HG02763 (cell line): ENCODE data around the gene CDH4.

ENCODE experiments used
- ATAC-seq: cut with Tn5 transposase; IDR thresholded peaks from one replicate; pipeline ENCODE4 v1.9.1; 2021; ENCODE audit warnings: mild to moderate bottlenecking, moderate library complexity; ENCODE audit not compliant: unreplicated experiment

CDH4 gene

DNA sequence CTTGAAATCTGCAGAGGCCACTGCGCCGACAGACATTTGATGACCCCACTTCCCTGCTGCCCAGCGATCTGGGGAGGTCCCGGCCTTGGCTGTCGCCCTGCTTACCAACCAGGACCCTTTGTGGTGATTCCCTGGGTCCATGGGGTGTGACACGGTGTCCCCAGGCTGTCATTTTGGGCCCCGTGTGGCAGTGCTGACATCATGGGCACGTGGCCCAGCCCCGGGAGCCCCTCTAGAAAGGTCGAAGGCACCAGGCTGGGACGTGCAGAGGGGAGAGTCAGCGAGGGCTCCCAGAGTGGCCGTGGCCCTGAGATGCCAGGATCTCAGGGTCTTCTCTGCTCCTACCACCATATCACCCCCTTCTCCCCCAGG is 643.6 kb downstream of the CDH4 start:
- no peak for ATAC-seq

- no peak for ATAC-seq
Measured at GRCh38 chr20:61896058-61896961, 644.2 kb downstream of the CDH4 start.

GRCh38 chr20:61897401-61898295 is 645.6 kb downstream of the CDH4 start:
- no peak for ATAC-seq

GRCh38 chr20:61898405-61898804 is 646.3 kb downstream of the CDH4 start:
- ATAC-seq: no peak

DNA sequence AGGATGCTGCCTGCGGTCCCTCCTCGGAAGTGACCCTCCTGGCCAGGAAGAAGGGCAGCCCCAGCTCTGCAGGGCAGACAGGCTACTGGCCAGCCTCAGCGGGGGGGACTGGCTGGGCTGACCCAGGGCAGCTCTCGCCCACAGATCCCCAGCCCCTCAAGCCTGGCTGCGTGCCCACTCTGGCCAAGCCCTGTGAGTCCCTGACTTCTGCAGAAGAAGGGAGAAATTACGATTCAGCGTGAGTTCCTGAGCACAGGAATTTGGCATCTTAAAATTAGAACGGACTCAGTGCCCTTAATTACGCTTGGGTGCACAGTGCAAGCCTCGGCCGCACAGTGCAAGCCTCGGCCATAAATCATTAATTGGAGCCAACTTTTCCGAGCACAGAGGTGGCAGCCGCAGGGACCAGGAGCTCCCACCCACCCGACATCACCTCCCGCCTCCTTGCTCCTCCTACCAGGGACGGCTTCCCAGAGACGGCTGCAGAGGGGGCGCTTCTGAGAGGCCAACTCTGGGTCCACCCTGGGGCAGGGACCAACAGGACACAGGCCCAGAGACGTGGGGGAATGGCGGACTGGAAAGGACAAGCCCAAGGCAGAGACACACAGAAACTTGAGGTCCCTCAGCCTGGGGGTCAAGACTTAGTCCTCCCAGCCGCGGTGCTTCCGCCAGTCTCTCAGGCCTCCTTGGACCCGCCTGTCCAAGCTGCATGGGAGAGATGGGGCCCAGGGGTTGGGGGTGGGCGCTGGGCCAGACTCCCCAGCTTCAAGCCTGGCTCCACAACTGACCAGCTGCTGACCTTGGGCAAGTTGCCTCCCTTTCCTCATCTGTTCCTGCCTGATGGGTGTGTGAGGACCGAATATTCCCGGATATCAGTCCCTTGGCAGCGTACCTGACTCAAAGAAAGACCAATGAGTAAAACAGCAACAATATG is 648.2 kb downstream of the CDH4 start:
- ATAC-seq: no peak

- no peak for ATAC-seq
Measured at GRCh38 chr20:61900945-61901293, 648.9 kb downstream of the CDH4 start.

DNA sequence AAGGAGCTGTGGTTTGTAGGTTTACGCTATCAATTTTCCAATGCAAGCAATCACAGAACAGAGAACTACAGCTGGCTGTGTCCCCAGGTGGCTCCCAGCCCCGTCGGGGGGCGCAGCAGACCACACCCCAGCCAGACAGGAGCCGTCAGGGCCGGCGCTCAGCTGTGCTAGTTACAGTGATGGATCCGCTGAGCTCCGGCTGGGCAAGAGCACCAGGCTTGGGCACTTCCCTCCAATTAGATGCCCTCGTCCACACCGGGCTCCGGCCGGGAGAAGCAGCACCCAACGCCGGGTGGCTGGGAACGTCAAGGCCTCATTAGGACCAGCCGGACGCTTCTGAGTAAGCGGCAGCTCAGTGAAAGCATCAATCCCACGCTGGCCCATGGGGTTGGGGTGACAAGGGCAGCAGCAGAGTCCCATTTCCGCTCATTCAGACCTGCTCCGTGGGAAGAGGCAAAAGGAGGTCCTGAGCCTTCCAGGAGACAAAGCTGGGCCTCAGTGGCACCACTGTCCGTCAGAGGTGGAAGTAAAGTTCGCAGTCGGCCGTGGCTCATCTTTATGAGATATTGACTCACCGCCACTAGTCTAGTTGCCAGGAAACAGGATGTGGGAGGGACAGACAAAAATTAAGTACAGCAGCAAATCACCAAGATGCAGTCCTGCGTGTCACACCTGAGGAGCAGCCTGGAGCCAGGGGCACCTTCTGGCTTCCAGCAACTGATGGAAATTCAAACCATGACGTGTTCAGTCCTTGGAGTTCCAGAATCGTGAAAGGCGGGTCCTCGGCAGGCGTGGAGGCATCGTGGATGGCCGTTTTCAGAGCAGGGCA is 649.5 kb downstream of the CDH4 start:
- no peak for ATAC-seq

DNA sequence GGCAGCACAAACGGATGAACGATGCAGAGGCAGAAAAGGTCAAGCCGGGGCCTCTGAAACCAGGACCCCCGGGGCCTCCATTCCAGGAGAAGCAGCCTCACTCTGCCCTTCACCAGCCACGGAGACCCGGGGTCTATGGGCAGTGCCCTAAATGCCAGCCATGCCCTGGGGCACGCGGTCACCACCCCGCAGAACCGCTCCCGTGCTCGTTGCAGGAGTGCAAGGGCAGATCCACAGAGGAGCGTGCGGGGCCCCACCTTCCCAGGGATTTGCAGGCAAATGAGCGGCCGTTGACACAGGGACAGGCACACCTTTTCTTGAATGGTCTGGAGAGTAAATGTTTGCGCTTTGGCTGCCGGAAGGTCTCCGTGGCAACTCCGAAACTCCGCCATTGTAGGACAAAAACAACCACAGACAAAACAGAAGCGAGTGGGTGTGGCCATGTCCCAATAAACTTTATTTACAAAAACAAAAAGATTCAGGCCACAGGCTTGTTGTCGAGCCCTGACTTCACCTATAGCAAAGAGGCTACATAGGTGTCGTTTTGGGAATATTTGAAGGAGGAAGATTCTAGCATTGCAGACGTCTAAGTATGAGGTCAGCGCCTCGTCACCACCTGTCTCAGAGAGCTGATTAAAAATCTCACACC is 650.3 kb downstream of the CDH4 start:
- ATAC-seq: no peak

DNA sequence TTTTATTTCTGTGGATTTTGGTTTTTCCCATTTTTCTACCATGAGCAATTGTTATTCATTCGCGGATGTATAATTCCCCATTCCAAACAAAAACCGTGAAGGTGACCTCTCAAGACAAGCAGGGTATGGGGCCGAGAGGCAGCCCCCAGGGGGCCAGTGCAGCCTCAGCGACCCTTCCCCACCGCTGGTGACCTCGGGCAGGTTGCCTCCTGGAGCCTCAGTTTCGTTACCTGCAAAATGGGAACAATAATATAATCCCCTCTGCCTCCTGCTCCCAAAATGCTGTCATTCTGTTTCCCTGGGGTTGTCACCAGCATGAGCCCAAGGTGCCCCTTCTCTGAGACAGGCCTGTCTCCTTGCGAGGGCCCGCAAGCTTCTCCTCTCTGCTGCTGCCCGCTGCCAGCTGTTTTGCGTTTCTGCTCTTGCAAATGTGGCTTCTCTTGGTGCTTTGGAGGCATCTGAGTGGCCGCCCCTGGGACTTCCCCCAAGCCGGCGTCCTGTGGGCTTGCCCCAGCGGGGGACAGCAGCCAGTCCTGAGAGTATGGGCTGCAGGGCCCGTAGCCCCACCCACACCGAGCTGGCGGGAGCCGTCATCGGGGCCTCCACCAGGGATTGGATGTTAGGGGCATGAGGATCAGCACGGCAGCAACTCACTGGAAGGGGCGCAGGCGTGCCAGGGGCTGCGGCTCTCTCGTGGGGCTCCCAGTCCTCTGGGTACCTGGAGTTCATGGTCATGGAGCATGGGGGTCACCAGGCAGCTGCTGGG is 651.7 kb downstream of the CDH4 start:
- no peak for ATAC-seq

GRCh38 chr20:61904456-61904855 is 652.4 kb downstream of the CDH4 start:
- ATAC-seq: no peak

DNA sequence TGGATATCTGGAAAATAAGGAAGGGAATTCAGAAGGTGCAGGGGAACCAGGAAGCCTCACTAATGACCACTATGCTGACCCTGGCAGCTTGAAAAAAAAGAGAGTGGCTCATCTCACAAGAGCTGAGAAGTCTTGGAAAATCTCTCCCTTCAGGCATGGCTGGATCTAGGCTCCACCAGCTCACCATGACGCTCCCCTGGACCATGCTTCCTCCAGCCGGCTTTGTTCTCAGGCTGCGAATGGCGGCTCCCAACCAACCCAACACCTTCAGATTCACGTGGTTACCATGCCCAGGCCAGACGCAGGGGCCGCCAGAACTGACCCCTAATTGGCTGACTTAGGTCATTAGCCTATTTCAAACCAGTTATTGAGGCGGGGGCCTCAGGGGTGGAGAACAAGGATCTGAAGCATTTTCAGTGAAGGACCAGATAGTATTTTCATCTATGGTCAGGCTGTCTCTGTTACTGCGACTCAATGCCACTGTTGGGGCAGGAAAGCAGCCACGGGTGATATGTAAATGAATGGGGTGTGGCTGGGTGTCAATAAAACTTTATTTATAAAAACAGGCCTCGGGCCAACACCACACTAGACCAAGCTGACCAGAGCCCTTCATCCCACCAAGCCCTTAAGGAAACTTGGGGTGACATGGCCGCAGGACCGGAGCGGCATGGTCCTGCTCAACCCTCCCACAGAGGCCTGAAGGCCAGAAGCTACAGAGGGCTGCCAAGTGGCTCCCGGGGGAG is 653.9 kb downstream of the CDH4 start:
- no peak for ATAC-seq

GRCh38 chr20:61907081-61907891 is 655.2 kb downstream of the CDH4 start:
- no peak for ATAC-seq

DNA sequence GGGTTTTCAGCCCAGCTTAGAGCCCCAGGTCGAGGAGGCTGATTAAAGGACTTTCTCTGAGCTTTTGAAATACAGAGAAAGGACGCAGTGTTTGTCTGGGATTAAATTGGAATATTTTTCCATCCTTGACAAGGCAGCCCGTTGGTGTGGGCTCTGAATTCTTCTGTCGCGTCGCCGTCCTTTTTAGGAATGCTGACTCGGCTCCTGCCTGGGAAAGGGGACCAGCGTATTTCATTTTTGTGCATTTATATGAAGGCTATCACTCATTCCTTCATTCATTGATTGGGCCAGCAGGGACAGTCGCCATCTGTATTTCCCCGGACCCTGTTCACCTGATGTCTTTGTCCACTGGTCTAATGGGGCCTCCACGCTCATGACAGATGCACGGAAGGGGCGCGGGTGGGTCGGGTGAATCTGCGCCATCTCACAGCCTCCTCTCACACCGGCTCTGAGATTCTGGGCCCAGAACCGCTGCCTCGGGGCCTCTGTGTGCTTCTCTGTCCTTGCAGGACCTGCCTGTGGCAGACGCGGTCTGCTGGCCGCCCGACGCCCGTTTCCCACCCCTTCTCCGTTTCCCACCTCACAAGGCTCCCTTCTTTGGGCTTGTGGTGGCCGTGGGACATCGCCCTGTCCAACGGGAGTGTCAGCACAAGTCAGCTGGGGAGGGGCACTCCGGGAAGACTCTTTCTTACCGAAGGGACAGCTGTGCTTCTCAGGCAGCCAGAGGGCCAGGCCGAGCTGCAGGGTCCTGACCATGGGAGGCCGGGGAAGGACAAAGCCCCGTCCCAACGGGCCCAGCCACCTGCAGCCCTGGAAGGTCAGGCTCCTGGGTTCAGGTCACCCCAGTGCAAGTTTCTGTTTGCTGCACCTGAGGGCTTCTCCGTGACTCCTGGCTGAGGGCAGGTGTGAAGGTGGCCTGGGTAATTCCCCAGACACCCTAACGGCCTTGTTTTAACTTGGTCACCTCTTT is 656.3 kb downstream of the CDH4 start:
- ATAC-seq: no peak

DNA sequence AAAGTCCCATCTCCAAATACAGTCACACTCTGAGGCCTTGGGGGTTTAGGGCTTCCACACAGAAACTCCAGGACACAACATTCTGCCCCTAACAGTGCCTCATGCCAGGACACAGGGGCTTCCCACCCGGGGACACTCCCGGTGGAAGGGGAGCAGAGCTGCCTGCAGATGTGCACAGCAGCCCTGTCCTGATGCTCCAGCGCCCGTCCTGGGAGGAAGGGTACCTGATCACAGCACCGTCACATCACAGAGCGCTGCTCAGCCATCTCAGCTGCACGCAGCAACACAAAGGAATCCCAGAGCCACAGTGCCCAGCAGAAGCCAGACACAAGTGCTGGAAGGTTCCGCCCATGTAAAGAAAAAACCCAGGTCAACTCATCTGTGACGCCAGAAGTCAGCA is 657.0 kb downstream of the CDH4 start:
- no peak for ATAC-seq

GRCh38 chr20:61909821-61910220 is 657.8 kb downstream of the CDH4 start:
- no peak for ATAC-seq

DNA sequence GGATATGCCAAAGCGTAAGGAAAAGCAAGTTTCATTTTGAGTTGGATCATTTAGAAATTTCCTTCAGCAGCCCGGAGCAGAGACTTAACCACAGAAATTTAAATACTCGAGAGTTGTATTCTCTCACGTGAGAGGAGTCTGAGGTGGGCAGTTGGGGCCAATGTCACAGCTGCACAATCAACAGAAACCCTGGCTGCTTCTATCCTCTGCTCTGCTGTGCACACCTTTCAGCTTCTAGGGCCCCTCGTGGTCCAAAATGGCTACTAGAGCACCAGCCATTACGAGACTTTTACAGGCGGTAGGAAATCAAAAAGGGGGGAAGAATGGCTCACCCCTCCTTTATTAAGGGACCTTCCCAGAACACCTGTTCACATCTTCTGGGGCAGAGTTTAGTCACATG is 659.8 kb downstream of the CDH4 start:
- no peak for ATAC-seq
